ENCODE data around the gene PDE4D.

PDE4D gene

DNA sequence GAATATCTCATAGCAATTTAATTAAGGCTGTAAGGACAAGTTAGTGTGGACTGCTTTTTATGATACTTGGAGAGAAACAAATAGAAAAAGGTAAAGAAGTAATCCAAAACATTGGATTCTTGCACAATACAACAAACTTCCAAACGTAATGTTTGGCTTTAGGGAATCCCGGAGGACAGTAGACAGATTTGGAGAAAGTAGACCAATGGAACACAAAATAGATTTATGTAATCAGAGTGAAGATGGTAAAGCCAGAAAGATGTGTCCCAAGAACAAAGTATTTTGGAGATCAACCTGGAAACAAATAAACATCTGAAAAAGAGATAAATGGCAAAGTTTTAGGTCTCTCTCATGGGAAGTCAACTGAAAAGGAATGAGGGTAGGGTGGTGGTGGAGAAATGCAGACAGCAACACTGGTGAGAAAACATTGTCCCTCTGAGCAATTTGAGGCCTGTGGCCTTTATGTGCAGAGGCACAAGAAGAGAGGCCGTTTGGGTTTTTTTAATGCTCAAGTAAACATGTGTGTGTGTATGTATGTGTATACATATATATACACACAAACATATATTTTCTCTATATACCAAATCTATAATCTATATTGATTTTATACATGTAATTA lies 620.6 kb downstream of the PDE4D start:
- no peak for DNase-seq

DNA sequence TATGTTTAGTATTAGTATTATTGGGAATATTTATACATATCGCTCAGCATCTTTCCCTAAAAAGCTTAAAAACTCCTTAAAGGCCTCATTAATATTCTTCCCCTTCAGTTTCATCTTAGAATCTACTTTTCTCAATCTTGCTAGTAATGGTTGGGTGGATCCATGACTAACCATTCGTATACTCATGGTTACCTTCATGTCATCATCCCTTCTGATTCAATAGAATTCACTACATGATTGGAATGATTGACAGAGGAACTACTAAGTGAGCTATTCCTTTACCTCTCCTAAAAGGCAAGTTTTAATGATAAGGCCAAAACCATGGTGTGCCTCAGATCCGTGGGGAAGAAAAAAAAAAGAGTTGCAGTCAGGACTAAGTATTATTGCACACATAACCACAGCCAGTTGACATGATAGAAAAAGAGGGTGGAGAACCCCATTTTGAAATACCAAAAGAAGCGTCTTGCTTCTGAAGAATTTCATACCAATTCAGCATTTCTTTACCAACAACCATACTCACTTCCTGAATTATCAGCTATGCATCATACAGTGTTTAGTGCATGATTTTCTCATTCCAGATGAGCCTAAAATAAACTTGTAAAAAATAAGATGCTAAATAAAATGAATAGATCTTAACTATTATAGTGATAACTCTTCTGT lies 624.6 kb downstream of the PDE4D start:
- no peak for DNase-seq

DNA sequence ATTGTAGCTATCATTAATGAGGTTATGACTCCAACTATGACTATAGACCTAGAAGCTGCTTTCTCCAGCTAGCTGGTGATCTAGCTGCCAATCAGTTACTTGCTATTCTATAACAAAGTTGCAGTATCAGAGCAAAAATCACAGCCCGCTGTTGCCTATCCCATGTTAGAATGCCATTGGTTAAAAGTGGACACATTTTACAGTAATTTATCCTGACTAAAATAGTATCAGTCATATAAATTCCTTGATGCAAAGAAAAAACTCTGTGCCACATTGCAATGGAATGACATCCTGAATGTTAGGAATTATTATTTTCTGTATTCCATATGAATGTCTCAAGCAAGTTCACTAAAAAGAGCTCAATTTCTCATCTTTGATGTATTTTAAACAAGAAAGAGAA lies 626.5 kb downstream of the PDE4D start:
- DNase-seq: no peak

DNA sequence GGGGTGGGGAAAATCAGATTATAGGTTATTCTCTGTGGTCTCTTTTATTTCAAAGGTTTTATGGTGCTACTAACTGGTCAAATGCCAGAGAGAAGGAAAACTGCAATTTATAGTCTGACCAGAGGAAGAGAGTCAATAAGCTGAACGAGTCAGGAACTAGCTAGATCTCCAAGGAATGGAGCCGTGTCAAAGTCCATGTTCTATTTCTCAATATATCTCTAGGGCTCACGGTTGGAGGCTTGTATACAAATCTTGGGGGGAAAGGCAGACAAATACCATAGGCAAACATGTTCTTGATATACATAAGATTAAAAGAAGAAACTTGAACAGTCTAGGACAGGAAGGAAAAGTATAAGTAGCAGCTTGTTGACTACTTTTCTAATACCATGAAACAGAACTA lies 627.1 kb downstream of the PDE4D start:
- DNase-seq: no peak

DNA sequence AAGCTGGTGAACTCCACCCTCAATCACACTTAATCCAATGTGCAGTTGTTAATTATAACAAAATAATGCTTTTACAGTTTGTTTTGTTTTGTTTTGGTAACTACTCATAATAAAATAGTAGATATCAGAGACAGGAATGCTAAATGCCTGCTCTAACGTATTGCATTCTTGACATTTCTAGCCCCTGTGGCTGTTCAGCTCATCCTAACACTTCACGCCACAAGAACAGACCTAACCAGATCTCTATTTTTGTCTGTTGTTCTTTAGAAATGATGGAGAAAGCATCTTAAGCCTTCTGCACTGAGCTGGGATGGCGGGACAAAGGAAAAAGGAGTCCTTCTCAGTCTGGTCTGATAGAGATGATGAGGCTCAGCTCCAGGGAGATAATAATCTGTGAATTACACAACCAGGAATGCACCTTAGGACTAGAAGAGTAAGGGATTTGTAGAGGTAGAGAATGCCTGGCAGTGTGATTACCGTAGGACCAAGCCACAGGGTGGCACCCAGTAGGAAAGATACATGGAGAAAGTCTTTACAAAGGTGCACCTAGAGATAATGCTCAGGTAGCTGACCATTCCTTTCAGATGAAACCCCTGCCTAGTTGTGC lies 628.8 kb downstream of the PDE4D start:
- DNase-seq: no peak

DNA sequence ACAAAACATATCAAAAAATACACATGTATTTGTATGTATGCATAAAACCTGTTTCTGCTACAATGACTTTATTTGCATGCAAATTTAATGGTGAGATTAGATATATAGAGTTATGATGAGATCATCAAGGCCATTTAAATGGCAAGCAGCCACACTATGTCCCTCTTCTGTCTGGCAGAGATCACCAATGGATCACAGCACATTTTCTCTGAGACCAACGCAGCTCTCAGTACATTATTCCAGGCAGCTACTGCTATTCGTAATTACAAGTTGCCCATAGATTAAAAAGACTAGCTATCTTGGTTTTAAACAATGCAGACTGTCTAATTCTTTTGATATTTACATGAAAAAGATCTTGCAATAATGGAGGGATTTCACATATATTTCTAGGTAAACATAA lies 629.5 kb downstream of the PDE4D start:
- DNase-seq: no peak

DNA sequence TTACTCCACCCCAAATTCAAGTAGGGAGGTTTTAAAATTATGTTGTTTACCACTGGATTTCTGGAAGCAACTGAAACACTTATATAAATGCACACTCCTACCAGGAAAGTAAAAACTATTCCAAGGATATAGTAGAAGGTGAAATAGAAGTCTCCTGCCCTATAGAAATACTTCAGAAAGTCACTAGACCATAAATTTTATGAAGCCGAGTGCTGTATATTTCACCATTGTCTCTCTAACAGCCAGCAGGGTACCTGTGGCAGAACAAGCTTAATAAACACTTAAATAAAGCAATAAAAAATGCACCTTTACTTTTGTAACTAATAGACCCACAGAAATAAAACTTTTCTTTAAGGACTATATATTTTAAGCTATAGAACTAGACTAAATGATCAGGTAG lies 631.6 kb downstream of the PDE4D start:
- no peak for DNase-seq

DNA sequence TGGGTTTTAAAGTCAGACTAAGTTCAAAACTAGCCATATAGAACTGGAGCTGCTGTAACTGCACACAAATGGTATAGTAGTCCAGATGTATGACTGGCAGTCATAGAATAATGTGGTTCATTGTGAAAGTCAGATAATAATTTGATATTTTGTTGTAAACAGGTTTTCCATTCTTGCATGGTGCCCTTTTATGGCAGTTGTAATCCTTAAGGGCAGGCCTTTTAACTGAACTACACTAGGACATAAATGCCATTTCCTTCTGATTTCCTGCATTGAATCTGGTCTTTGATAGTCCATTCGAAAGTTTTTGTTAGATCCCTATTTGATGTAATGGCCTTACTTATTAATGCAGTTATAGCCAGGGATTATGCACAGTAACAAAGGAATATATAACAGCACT lies 632.6 kb downstream of the PDE4D start:
- DNase-seq: no peak

DNA sequence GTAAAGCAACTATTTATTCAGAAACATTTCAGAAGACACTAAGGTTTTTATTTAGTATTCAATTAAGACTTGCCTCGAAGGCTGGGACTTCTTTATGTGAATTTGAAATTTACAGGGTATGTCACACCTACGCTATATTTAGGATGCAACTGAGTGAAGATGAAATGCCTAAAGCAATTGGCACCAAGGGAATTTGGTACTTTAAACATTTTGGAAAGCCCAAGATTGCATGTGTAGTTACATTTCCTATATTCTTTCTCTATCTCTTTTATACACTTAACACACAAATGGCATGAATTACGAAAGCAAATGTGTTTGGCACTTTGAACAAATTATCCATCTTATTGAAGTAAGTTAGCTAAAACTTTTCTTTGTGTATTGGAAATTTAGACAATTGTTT lies 633.3 kb downstream of the PDE4D start:
- no peak for DNase-seq

DNA sequence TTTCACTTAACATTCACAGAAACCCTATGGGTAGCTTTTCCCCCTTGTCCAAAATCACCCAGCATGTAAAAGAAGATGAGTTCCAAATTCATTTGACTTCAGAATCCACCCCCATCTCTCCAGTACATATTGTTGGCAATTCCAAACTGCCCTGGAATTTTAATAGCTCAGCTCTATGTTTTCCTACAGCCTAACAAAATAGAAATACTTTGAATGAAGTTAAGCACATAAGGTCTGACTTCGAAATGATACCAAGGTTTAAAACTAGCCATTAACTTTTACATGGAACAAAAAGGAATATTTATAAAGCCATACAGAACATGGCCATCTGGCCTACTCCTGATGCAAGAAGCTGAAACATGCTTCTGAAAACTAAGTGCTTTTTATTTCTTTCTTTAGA lies 634.3 kb downstream of the PDE4D start:
- no peak for DNase-seq

DNA sequence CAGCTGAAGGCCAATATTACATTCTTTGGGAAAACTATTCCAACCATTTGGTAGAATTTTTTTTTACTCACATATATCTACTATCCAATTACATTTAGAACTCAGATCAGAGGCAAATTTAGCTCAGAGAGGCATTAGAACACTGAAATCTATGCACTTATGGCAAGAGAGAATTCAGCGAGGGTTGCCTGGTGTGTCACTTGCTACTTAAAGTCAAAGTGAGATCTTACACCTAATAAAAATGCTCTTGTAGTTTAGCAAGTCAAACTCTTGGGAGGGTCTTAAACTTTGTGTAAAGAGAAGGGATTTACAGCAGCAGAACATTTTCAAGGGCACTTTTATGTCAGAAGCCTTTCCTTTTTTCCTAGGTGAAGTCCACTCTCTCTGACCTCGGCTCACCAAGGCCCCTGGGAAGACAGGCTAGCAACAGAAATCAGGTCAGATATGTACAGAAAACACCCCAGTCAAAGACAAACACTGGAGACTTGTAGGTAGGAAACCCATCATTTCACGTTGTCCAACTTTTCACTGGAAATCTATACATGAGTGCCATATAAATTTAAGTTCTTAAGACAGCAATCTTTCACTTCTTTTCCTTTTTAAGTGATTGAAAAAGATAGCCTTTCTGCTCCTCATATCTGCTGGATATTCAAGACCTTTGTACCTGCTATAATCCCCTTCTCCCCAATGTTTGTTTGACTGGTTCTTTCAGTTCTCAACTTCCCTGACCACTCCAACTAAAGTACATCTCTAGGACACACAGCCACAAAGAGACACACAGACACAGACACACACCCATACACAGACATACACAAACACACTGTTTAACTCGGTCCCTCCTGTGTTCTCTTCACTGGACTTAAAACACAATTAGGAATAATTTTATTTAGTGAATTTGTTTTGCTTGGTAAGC lies 635.8 kb downstream of the PDE4D start:
- no peak for DNase-seq

DNA sequence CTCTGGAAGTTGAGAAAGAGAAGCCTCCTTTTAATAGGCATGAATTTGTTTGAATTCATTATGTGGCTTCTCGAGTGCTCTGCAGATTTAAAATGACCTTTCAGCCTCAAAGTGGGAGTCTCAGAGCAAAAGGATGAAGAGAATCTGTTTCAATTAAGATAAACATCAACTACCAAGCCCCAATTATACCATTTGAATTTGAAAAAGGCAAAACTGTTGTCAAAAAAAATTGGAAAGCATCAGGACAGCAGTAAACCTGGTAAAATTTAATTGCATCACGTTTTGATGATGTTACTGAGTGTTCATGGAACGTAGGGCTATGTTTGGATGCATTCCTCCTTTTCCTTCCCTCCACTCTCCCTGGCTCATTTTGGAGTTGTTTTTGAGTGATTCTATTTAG lies 637.2 kb downstream of the PDE4D start:
- no peak for DNase-seq

DNA sequence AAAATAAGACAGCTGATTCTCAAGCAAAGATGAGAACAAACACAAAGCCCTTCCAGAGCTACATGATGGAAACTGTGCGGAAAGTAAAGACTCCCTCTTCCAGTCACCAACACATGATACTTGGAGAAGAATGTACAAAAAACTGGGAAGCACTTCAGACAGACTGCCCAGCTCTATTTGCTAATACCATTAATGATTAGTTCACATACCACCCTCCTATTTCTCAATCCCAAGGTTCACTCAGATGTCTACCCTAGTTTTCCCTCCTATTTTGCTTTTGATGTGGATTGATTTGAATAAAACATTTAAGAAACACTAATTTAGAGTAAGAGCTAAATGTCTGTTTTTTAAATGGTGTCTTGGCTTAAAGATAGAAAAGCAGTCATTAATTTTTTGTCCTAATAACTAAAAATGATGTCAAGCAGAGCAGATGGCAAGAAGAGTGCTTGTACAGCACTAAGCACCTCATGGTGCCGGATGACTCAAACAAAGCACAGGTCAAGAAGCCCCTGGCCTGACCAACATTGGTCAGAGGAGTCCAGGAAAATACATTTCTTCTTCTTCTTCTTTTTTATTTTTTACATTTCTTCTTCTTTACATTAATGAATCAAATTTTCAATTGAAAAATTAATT lies 639.4 kb downstream of the PDE4D start:
- no peak for DNase-seq

DNA sequence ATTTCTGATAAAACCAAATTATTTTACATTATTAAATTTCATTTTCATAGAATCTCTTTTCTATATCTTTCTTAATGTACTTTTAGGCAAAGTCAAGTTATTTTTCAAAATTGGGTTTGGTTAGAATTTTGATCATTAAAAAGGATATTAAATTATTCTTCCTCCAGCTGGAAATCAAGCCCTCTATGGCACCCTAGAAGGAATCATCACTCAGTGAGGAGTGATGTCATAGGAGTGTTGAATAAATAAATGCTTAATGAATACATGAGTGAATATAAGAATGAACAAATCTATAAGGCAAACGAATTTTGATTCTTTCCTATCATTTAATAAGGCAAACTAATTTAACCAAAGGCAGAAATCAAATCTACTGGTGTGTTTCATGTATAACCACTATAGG lies 639.9 kb downstream of the PDE4D start:
- no peak for DNase-seq

DNA sequence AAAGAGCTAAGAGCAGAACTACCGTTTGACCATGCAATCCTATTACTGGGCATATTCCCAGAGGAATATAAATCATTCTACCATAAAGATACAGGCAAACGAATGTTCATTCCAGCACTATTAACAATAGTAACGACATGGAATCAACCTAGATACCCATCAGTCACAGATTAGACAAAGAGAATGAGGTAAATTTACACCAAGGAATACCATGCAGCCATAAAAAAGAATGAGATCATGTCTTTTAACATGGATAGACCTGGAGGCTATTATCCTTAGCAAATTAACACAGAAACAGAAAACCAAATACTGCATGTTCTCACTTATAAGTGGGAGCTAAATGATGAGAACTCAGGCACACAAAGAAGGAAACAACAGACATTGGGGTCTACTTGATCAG lies 641.9 kb downstream of the PDE4D start:
- no peak for DNase-seq

DNA sequence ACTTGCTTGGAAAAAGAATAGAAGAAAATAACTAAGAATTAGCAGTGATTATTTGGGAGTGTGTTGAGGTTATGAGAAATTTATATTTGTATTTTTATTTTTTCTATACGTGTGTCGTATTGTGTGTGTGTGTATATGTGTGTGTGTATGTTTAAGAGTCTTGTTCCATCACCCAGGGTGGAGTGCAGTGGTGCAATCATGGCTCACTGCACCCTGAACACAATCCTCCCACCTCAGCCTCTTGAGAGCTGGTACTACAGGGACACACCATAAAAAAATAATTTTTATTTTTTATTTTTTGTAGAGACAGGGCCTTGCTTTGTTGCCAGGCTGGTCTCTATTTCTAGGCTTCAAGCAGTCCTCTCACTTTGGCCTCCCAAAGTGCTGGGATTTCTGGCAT lies 643.8 kb downstream of the PDE4D start:
- no peak for DNase-seq

DNA sequence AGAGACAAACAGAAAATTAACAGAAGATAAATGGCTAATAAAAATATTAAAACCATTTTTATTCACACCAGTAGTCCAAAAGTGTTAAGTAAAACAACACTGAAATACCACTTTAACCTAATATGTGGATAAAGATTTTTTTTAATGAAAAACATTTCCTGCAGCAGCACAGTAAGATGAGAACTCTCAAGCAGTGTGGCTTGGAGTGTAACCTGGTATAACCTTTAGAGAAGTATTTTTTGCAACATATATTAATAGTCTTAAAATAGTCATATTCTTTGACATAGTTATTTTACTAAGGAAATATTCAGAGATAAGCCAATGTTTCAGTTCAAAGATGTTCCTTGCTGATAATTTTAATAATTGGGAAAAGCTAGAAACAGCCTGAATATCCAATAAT lies 644.4 kb downstream of the PDE4D start:
- DNase-seq: no peak

DNA sequence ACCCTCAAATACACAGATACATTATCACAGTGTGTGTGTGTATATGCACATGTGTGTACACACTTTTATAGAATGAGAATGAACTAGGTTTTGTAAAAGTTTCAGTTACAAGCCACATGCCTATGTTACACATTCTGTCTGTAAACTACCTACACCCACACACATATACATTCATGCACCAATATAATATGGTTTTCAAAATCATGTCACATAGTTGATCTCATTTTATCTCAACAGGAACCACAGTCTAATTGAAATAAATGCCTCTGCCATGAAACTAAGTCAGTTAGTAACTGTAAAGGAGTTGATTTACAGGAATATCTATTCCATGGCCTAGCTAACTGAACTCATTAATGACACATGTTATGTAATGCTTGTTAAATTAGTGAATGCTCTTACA lies 646.6 kb downstream of the PDE4D start:
- no peak for DNase-seq

DNA sequence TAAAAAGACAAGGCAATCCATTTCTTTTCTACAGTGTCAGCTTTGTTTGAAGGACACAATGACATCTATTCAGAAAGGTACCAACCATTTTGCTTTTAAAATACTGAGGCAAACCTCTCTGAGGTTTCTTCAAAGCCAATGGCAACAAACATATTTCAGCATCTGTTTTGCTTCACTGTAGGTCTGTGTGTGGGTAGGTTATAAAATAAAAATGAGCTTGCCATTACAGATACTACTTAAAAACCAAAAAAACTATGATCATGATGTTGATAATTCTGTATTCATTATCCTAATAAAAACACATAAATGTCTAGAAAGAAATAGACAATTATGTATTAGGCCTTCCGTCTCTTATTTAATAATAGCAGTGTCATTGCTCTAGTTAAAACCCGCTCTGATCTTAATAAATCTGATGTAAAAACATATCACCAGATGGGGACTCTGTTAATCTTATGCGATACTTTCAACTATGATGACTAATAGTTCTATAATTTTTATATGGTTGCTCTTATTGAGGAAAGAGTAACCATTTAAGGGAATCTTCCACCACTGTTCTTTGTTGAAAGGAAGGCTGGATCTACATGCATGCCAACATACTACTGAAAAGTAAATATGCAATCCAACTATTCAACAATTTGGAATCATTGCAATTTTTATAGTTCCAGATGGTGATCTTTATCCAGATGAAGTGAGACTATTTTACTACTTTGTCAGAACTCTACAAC lies 647.2 kb downstream of the PDE4D start:
- no peak for DNase-seq

DNA sequence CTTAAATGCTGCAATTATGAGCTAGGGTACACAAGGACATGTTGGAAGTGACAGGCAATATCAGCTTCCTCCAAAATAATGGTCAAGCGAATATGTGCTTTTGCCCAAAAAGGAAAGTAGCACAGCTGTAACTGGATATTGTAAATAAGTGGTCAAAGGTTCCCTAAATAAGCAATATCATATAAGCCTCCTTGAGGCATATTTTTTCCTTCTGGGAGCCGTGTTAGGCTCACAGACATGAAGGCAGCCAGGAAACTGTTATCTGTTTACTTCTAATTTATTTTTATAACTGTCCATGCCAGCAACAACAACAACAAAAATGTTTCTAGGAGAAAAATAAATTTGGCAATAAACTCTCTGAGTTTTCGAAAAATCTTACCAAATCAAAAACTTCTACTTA lies 648.3 kb downstream of the PDE4D start:
- DNase-seq: no peak

DNA sequence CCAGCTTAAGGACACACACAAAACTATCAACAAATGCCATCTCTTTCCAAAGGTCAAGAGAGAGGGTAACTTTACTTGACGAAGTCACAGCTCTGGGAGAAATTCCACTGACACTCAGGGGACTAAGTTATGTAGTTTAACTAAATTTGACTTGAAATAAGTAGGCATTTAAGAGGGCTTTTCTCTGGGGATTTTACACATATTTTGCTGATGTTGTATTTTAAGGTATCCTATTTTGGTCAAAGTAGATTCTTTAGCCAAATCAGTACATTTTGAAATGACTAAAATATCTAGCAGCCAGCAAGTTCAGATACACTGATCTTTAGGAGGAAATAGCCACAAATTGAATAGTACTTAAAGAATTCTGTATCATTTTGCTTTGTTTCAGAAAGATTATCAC lies 652.0 kb downstream of the PDE4D start:
- no peak for DNase-seq

DNA sequence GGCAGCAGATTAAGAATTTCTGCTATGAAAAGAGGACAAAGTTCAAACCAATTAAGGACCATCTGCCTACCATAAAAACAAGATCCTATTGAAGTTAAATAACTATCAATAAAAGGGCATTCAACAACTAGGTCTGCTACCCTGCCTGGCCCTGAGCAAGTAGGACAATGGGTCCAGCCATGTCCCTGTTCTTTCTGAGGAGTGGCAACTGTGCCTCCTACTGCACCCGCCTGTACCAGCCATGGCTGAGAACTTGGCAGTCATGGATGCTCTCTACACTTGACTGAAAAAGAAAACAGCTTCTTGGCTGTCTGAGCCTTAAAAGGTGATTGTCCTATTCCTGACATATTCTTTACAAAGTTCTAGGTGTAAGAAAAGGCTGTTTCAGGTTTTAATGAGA lies 652.4 kb downstream of the PDE4D start:
- DNase-seq: no peak

Data from T-helper 9 cell (primary cell).